CD4-positive, alpha-beta memory T cell (primary cell): Measurements from ENCODE around the gene AHDC1. TPM values are rescaled to one million over a fixed set of nuclear protein-coding genes. Genes with fewer than 3 reads are reported as not detected.
A peak's percentile ranks its signal among the peaks of the same experiment; 100 is the strongest.

ENCODE experiments used
- CTCF ChIA-PET: fragments of 350-600 bp; sonication (Branson Sonifier 250); formaldehyde crosslinking; loops from one replicate; lab custom pipeline; 2021; ENCODE audit warnings: inconsistent platforms; ENCODE audit not compliant: partially characterized antibody; lab: Charles Lee
- POLR2A ChIA-PET: fragments of 350-600 bp; sonication (Branson Sonifier 250); formaldehyde crosslinking; loops from one replicate; lab custom pipeline; 2021; ENCODE audit not compliant: partially characterized antibody; lab: Charles Lee
- DNase-seq, 5 donors: peaks; one replicate each; pipeline versions ENCODE4 v3.0.0 to v3.0.0-alpha.2; 2020 to 2022; ENCODE audit warnings: mixed read lengths in 1 of 5
- H3K27ac ChIP-seq: one replicate; pipeline ENCODE4 v1.7.0; 2013; ENCODE audit warnings: low read depth, low read length
- H3K27me3 ChIP-seq: 2 replicates; pipeline ENCODE4 v1.7.0; 2013; ENCODE audit warnings: mild to moderate bottlenecking, low read length, moderate library complexity; ENCODE audit not compliant: insufficient read depth
- H3K36me3 ChIP-seq: 2 replicates; pipeline ENCODE4 v1.7.0; 2013; ENCODE audit warnings: mild to moderate bottlenecking, low read length, moderate library complexity; ENCODE audit not compliant: insufficient read depth
- H3K4me1 ChIP-seq: 2 replicates; pipeline ENCODE4 v1.7.0; 2013; ENCODE audit warnings: mild to moderate bottlenecking, low read length, moderate library complexity; ENCODE audit not compliant: insufficient read depth
- H3K4me3 ChIP-seq, 2 donors: one replicate each; pipeline ENCODE4 v1.7.0; 2013; ENCODE audit warnings: low read length in 2 of 2, mild to moderate bottlenecking in 1 of 2
- H3K9me3 ChIP-seq, 2 donors: one replicate each; pipeline ENCODE4 v1.7.0; 2013; ENCODE audit warnings: low read length in 2 of 2, control low read depth in 1 of 2; ENCODE audit not compliant: control insufficient read depth in 1 of 2
- H3K27ac Mint-ChIP-seq, 7 donors: one replicate each; pipeline ENCODE4 v1.8.0; 2020 to 2021; ENCODE audit warnings: mixed read lengths in 7 of 7, mild to moderate bottlenecking in 6 of 7, inconsistent platforms in 3 of 7, moderate library complexity in 3 of 7
- H3K27me3 Mint-ChIP-seq, 2 donors: one replicate each; pipeline ENCODE4 v1.8.0; 2020 to 2021; ENCODE audit warnings: mixed read lengths in 2 of 2
- H3K36me3 Mint-ChIP-seq, 2 donors: one replicate each; pipeline ENCODE4 v1.8.0; 2020 to 2021; ENCODE audit warnings: mixed read lengths in 2 of 2, inconsistent platforms in 1 of 2, mild to moderate bottlenecking in 1 of 2
- H3K4me1 Mint-ChIP-seq, 4 donors: one replicate each; pipeline ENCODE4 v1.8.0; 2020 to 2021; ENCODE audit warnings: mixed read lengths in 4 of 4, mild to moderate bottlenecking in 1 of 4
- H3K4me3 Mint-ChIP-seq, 8 donors: one replicate each; pipeline ENCODE4 v1.8.0; 2020 to 2021; ENCODE audit warnings: mixed read lengths in 8 of 8, mild to moderate bottlenecking in 7 of 8, moderate library complexity in 6 of 8, inconsistent platforms in 3 of 8
- H3K9me3 Mint-ChIP-seq, 8 donors: one replicate each; pipeline ENCODE4 v1.8.0; 2020 to 2021; ENCODE audit warnings: mixed read lengths in 8 of 8, mild to moderate bottlenecking in 5 of 8, inconsistent platforms in 3 of 8, moderate library complexity in 1 of 8
- intact Hi-C: fragments of 100-400 bp; cut with micrococcal nuclease; formaldehyde crosslinking; loops from one replicate; pipeline ENCODE4 v1.15.1; 2023
- polyA plus RNA-seq, 2 donors: library from polyadenylated mRNA; unstranded; fragments of 300-500 nt; fragmentation: Illumina TruSeq; gene quantifications; one replicate each; pipeline ENCODE4 v1.2.3, GENCODE V29; 2021
- total RNA-seq, 2 experiments: library from RNA; stranded (reverse); gene quantifications; one replicate each; pipeline ENCODE4 v1.2.3, GENCODE V29; 2021

AHDC1 gene
- total and polyA plus RNA-seq, 4 experiments from 2014 or later: 0.02 to 19.2 (median 10.0) TPM

DNA sequence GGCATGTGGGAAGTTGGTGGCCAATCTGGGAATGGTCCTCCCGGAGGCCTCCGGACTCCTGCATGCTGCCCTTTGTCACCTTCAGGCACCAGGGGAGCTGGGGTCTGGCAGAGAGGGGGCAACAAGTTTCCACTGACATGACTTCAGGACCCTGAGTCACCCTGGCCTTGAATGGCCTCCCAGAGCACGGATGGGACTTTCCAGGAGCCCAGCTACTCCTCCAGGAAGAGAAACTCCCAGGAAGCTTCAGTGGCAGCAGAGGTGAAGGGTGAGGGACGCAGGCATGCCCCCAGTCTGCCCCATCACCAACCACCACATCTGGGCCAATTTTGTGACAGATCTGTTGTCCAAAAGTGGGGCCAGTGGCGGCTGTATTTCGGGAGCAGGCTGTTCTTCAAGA, 58.1 kb downstream of the AHDC1 start:
- Histone ChIP-seq H3K4me1 (peaks cover 4% of the 10 kb centered on the region), H3K4me3 (no peak overlapping the region), H3K27me3 (no peaks in the 10 kb centered on the region), H3K27ac (no peak overlapping the region), H3K36me3 (no peaks in the 10 kb centered on the region), H3K9me3 (no peaks in the 10 kb centered on the region)
- H3K4me1 Mint-ChIP-seq: peaks cover 2 to 13% (median 8%) of the 10 kb centered on the region in 4 donors
- no peaks in the 10 kb centered on the region for H3K9me3 Mint-ChIP-seq
- intact Hi-C loops: no loop called here
- CTCF ChIA-PET: interaction anchor here (4.3 kb wide), 1 partner anchor 11 kb away, joined by 27 read pairs; no protein-coding TSS in a partner anchor
- no peak overlapping the region for H3K27ac Mint-ChIP-seq
- peaks cover 0 to 10% of the 10 kb centered on the region in 2 donors for H3K36me3 Mint-ChIP-seq
- no peak overlapping the region for H3K4me3 Mint-ChIP-seq
- H3K27me3 Mint-ChIP-seq: no peaks in the 10 kb centered on the region
- POLR2A ChIA-PET: no interaction called here
- DNase-seq: peak in 1 of 5 donors; percentile 12

- Histone ChIP-seq H3K9me3 (no peaks in the 10 kb centered on the region), H3K4me3 (no peak overlapping the region), H3K27me3 (no peaks in the 10 kb centered on the region), H3K4me1 (peaks cover 4% of the 10 kb centered on the region), H3K36me3 (no peaks in the 10 kb centered on the region), H3K27ac (no peak overlapping the region)
- peaks cover 0 to 10% of the 10 kb centered on the region in 2 donors for H3K36me3 Mint-ChIP-seq
- H3K9me3 Mint-ChIP-seq: no peaks in the 10 kb centered on the region
- no peaks in the 10 kb centered on the region for H3K27me3 Mint-ChIP-seq
- H3K4me1 Mint-ChIP-seq: peaks cover 2 to 13% (median 11%) of the 10 kb centered on the region in 4 donors
- ChIA-PET POLR2A (no interaction called here), CTCF (interaction anchor here (1.6 to 4.3 kb wide), 2 partner anchors 12 to 118 kb away, joined by 4 to 27 read pairs; no protein-coding TSS in a partner anchor)
- intact Hi-C loops: no loop called here
- DNase-seq: no peak
- H3K27ac Mint-ChIP-seq: peak overlapping the region in 1 of 7 donors; percentile 72
- H3K4me3 Mint-ChIP-seq: no peak overlapping the region
These were observed 58.7 kb downstream of the AHDC1 start for GRCh38 chr1:27545271-27545670.

DNA sequence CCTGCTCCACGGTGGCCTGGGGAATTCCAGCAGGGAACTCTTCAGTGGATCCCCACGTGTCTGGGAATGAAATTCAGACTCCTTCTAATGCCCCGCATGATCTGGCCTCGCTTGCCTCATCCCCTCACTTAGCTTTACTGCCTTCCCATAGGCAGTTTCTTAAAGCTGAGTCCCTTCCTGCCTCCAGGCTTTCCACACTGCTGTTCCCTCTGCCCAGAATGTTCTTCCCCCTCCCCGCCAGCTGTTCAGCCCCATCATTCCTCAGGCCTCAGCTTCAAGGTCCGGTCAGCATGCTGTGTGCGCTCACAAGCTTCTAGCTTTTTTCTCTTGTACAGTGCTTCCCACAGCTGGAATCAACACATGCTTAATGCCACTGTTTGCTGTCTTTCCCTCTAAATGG, 59.1 kb downstream of the AHDC1 start:
- no peaks in the 10 kb centered on the region for H3K36me3 ChIP-seq
- Mint-ChIP-seq H3K36me3 (peaks cover 0 to 8% of the 10 kb centered on the region in 2 donors), H3K27me3 (no peaks in the 10 kb centered on the region), H3K9me3 (no peaks in the 10 kb centered on the region), H3K4me1 (peaks cover 2 to 13% (median 11%) of the 10 kb centered on the region in 4 donors), H3K4me3 (no peak overlapping the region), H3K27ac (peak overlapping the region in 1 of 7 donors; percentile 72)
- DNase-seq: peak in 1 of 5 donors; percentile 2
- ChIA-PET CTCF (interaction anchor here (1.6 to 4.3 kb wide), 2 partner anchors 12 to 118 kb away, joined by 4 to 27 read pairs; no protein-coding TSS in a partner anchor), POLR2A (no interaction called here)
- no peak overlapping the region for H3K27ac ChIP-seq
- no peaks in the 10 kb centered on the region for H3K27me3 ChIP-seq
- no peaks in the 10 kb centered on the region for H3K9me3 ChIP-seq
- intact Hi-C loops: no loop called here
- no peak overlapping the region for H3K4me3 ChIP-seq
- H3K4me1 ChIP-seq: peaks cover 4% of the 10 kb centered on the region

DNA sequence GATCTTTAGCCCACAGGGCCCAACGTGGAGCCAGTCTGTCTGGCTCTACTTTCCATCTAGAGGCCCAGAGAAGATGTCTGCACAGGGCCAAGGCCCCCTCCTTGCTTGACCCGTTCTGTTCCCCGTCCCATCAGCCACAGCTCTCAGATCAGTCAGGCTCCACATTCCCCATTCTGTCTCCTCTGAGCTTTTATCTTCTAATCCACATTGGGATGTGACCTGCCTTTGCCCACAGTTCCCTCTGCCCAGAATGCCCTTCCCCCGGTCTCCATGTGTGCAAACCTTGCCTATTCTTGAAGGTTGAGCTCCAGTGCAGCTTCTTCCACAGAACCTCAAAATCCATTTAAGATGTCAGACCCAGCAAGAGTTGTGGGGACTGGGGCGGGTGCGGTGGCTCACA, 60.7 kb downstream of the AHDC1 start:
- ChIA-PET CTCF (interaction anchor here (4.3 kb wide), 1 partner anchor 14 kb away, joined by 27 read pairs; no protein-coding TSS in a partner anchor), POLR2A (no interaction called here)
- peaks cover 2 to 13% (median 11%) of the 10 kb centered on the region in 4 donors for H3K4me1 Mint-ChIP-seq

DNA sequence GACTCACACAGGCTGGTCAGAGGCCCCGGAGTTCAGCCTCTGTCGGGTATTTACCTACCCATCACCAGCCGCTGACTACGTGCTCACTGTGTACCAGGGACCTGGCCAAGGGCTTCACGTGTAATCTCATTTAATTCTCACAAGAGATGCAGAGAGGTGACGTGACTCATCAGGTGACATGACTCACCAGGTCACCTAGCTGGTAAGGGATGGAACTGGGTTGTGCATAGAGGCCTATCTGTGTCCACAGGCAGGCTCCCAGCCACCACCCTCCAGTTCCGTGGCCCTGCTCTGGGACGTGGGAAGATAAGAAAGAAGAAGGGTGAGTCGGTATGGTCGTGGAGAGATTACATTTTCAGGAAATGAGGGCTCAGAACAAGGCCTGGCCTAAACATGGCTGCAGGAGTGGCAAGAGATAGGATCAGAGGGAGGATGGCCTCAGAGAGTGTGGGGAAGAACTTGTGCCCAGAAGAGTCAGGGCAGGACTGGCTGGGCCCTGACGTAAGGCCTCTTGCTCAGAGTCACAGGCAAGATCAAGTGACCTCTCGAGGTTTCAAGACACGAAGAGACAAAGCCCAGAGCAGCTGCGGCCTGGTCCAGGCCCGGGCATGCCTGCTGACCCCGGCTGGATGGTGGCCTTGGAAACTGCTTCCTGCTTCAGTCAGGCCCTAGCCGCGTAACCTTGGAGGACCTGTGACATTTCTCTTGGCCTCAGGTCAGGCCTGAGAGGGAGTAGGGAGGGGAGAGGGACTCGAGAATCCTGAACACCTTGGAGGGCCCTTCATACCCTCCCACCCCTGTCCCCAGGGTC, 61.3 kb downstream of the AHDC1 start:
- CTCF ChIA-PET: interaction anchor here (4.3 kb wide), 1 partner anchor 14 kb away, joined by 27 read pairs; no protein-coding TSS in a partner anchor
- Histone ChIP-seq H3K27ac (no peak overlapping the region), H3K27me3 (no peaks in the 10 kb centered on the region), H3K9me3 (no peaks in the 10 kb centered on the region), H3K4me3 (no peak overlapping the region), H3K4me1 (peaks cover 4% of the 10 kb centered on the region), H3K36me3 (no peaks in the 10 kb centered on the region)
- Mint-ChIP-seq H3K4me1 (peaks cover 2 to 13% (median 11%) of the 10 kb centered on the region in 4 donors), H3K27ac (peak overlapping the region in 3 of 7 donors; percentile 15 to 82 (median 77)), H3K36me3 (peaks cover 0 to 6% of the 10 kb centered on the region in 2 donors), H3K4me3 (no peak overlapping the region), H3K27me3 (no peaks in the 10 kb centered on the region), H3K9me3 (no peaks in the 10 kb centered on the region)
- POLR2A ChIA-PET: no interaction called here
- peak in 1 of 5 donors; percentile 33 for DNase-seq
- intact Hi-C loops: no loop called here

More for the DNA sequence above, 60.7 kb downstream of the AHDC1 start:
- no peak overlapping the region for H3K4me3 Mint-ChIP-seq
- Histone ChIP-seq H3K4me1 (peaks cover 4% of the 10 kb centered on the region), H3K27ac (no peak overlapping the region), H3K4me3 (no peak overlapping the region), H3K36me3 (no peaks in the 10 kb centered on the region), H3K27me3 (no peaks in the 10 kb centered on the region), H3K9me3 (no peaks in the 10 kb centered on the region)
- intact Hi-C loops: no loop called here
- H3K36me3 Mint-ChIP-seq: peaks cover 0 to 6% of the 10 kb centered on the region in 2 donors
- no peaks in the 10 kb centered on the region for H3K27me3 Mint-ChIP-seq
- DNase-seq: peak in 1 of 5 donors; percentile 13
- H3K27ac Mint-ChIP-seq: peak overlapping the region in 2 of 7 donors; percentile 57 to 69
- H3K9me3 Mint-ChIP-seq: no peaks in the 10 kb centered on the region

- peak overlapping the region in 4 of 7 donors; percentile 19 to 79 (median 68) for H3K27ac Mint-ChIP-seq
- CTCF ChIA-PET: no interaction called here
These were observed 63.8 kb downstream of the AHDC1 start for GRCh38 chr1:27539901-27540861.

More at GRCh38 chr1:27539901-27540861, 63.8 kb downstream of the AHDC1 start:
- Mint-ChIP-seq H3K4me3 (no peak overlapping the region), H3K36me3 (peaks cover 0 to 5% of the 10 kb centered on the region in 2 donors), H3K9me3 (no peaks in the 10 kb centered on the region), H3K4me1 (peaks cover 2 to 11% (median 8%) of the 10 kb centered on the region in 4 donors), H3K27me3 (no peaks in the 10 kb centered on the region)
- POLR2A ChIA-PET: interaction anchor here (0.6 kb wide), 1 partner anchor 643 kb away, joined by 3 read pairs; no protein-coding TSS in a partner anchor
- Histone ChIP-seq H3K27me3 (no peaks in the 10 kb centered on the region), H3K9me3 (no peaks in the 10 kb centered on the region), H3K4me1 (peaks cover 4% of the 10 kb centered on the region), H3K27ac (no peak overlapping the region), H3K36me3 (no peaks in the 10 kb centered on the region), H3K4me3 (no peak overlapping the region)
- intact Hi-C loops: no loop called here
- peak in 1 of 5 donors; percentile 7 for DNase-seq
